ENCODE results near the gene ARAP3.

The ARAP3 gene

DNA sequence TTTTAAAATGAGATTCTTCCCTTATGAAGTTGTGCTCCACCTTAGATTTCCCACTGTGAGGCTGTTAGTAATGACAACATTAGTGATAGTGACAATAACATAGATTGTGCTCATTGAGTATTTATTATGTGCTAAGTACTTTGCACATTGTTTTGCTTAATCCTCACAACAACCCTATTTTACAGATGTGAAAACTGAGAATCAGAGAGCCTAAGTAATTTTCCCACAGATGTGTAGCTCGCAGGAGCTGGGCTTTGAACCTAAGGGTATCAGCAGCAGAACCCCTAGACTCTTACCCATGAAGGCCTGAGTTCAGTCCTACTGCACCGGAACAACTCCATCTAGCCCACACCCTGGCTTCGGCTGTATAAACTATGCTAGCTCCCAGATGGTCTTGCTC lies 15.6 kb upstream of the ARAP3 start:
- Histone ChIP-seq H3K27ac (ENCODE audit: low read length) (no peak overlapping the region), H3K27me3 (ENCODE audit: insufficient read depth, low read length, poor library complexity) (peaks cover 7% of the 10 kb centered on the region), H3K4me1 (ENCODE audit: insufficient read depth, low read length) (no peaks in the 10 kb centered on the region), H3K79me2 (ENCODE audit: insufficient read depth, low read length) (no peaks in the 10 kb centered on the region), H3K4me2 (ENCODE audit: insufficient read depth, low read length) (no peak overlapping the region), H4K20me1 (ENCODE audit: insufficient read depth, low read length) (no peaks in the 10 kb centered on the region; the same call in 1 of the 2 replicates), H2AFZ (ENCODE audit: low read depth, low read length) (no peak overlapping the region), H3K9ac (ENCODE audit: low read depth, low read length) (no peak overlapping the region), H3K36me3 (ENCODE audit: insufficient read depth, low read length) (no peaks in the 10 kb centered on the region), H3K9me3 (ENCODE audit: insufficient read depth, low read length, severe bottlenecking) (no peaks in the 10 kb centered on the region), H3K4me3 (ENCODE audit: low read depth in 1 of 2, low read length in 2 of 2) (no peak overlapping the region)
- TF ChIP-seq, protein P1, sequence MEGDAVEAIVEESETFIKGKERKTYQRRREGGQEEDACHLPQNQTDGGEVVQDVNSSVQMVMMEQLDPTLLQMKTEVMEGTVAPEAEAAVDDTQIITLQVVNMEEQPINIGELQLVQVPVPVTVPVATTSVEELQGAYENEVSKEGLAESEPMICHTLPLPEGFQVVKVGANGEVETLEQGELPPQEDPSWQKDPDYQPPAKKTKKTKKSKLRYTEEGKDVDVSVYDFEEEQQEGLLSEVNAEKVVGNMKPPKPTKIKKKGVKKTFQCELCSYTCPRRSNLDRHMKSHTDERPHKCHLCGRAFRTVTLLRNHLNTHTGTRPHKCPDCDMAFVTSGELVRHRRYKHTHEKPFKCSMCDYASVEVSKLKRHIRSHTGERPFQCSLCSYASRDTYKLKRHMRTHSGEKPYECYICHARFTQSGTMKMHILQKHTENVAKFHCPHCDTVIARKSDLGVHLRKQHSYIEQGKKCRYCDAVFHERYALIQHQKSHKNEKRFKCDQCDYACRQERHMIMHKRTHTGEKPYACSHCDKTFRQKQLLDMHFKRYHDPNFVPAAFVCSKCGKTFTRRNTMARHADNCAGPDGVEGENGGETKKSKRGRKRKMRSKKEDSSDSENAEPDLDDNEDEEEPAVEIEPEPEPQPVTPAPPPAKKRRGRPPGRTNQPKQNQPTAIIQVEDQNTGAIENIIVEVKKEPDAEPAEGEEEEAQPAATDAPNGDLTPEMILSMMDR (IDR thresholded peaks at IDR 0.05; ENCODE audit: borderline replicate concordance, extremely low read depth, low read length, poor library complexity, severe bottlenecking), result no peak
- no peak for TF ChIP-seq EZH2 (IDR thresholded peaks at IDR 0.05; ENCODE audit: borderline replicate concordance, low read depth, low read length, severe bottlenecking)
- DNase-seq (no peak), ATAC-seq (ENCODE audit: insufficient read depth, low read depth) (no peak)

DNA sequence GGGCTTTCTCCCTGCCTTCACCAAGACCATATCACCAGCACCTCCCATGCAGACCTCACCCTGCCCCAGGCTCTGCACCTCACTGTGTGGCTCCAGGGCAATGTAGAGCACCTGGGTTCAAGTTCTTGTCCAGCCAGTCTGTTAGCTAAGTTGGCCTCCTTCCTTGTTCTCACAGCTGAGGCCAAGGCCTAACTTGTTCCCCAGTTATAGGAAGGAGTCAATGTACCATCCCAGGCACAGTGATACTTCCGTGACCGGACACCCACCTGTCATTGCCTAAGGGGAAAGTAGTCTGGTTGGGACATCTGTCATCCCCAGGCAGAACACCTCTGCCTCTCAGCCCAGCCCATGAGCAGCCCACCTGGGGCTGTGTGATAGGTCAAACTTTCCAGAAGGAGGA lies 14.4 kb upstream of the ARAP3 start:
- Histone ChIP-seq H3K27me3 (ENCODE audit: insufficient read depth, low read length, poor library complexity) (peaks cover 9% of the 10 kb centered on the region), H3K27ac (ENCODE audit: low read length) (no peak overlapping the region), H2AFZ (ENCODE audit: low read depth, low read length) (no peak overlapping the region), H3K4me3 (ENCODE audit: low read depth in 1 of 2, low read length in 2 of 2) (no peak overlapping the region), H3K9ac (ENCODE audit: low read depth, low read length) (no peak overlapping the region), H3K9me3 (ENCODE audit: insufficient read depth, low read length, severe bottlenecking) (no peaks in the 10 kb centered on the region), H3K4me2 (ENCODE audit: insufficient read depth, low read length) (no peak overlapping the region), H3K4me1 (ENCODE audit: insufficient read depth, low read length) (peaks cover 9% of the 10 kb centered on the region), H4K20me1 (ENCODE audit: insufficient read depth, low read length) (no peaks in the 10 kb centered on the region; the same call in 1 of the 2 replicates), H3K36me3 (ENCODE audit: insufficient read depth, low read length) (no peaks in the 10 kb centered on the region), H3K79me2 (ENCODE audit: insufficient read depth, low read length) (no peaks in the 10 kb centered on the region)
- no peak for ATAC-seq (ENCODE audit: insufficient read depth, low read depth)
- TF ChIP-seq, protein P1 (IDR thresholded peaks at IDR 0.05; ENCODE audit: borderline replicate concordance, extremely low read depth, low read length, poor library complexity, severe bottlenecking), result no peak
- TF ChIP-seq EZH2 (IDR thresholded peaks at IDR 0.05; ENCODE audit: borderline replicate concordance, low read depth, low read length, severe bottlenecking), result no peak
- no peak for DNase-seq

DNA sequence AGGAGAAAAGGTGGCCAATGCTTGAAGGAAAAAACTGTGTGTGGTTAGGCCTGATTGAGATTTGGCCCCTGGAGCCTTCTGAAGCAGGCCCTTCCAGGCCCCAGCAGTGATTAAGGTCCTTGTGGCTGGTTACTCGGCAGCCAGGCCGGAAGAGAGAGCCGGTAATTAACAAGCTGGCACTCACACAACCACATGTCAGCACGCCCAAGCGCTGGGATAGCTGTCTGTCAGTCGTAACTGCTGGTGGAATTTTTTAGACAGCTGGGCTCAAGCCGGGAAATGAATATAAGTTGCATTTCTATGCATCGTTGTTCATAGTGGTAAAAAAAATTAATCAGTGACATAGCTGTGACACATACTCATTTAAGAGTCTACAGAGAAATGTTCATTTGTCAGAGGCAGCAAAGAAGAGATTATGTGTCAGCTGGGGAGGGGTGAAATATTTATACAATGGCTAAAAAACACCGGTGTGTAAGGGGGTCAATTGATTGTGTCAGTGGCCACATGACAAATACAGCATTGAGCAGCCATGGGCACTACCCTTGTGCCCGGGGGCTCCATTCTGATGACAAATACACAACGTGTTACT lies 13.7 kb upstream of the ARAP3 start:
- Histone ChIP-seq H3K4me2 (ENCODE audit: insufficient read depth, low read length) (no peak overlapping the region), H3K4me1 (ENCODE audit: insufficient read depth, low read length) (peaks cover 9% of the 10 kb centered on the region), H3K27me3 (ENCODE audit: insufficient read depth, low read length, poor library complexity) (peaks cover 14% of the 10 kb centered on the region), H3K27ac (ENCODE audit: low read length) (no peak overlapping the region), H2AFZ (ENCODE audit: low read depth, low read length) (no peak overlapping the region), H3K36me3 (ENCODE audit: insufficient read depth, low read length) (no peaks in the 10 kb centered on the region), H3K79me2 (ENCODE audit: insufficient read depth, low read length) (no peaks in the 10 kb centered on the region), H3K9me3 (ENCODE audit: insufficient read depth, low read length, severe bottlenecking) (no peaks in the 10 kb centered on the region), H3K9ac (ENCODE audit: low read depth, low read length) (no peak overlapping the region), H3K4me3 (ENCODE audit: low read depth in 1 of 2, low read length in 2 of 2) (no peak overlapping the region), H4K20me1 (ENCODE audit: insufficient read depth, low read length) (no peaks in the 10 kb centered on the region; the same call in 1 of the 2 replicates)
- TF ChIP-seq EZH2 (IDR thresholded peaks at IDR 0.05; ENCODE audit: borderline replicate concordance, low read depth, low read length, severe bottlenecking), result no peak
- TF ChIP-seq, protein P1 (IDR thresholded peaks at IDR 0.05; ENCODE audit: borderline replicate concordance, extremely low read depth, low read length, poor library complexity, severe bottlenecking), result no peak
- no peak for ATAC-seq (ENCODE audit: insufficient read depth, low read depth)
- no peak for DNase-seq

Measured in DND-41 (cell line).